Measurements from ENCODE around the gene DPY19L1.

- TF ChIP-seq POLR2A (IDR thresholded peaks at IDR 0.05) (no peak), CTCF (IDR thresholded peaks at IDR 0.05) (no peak)
These were observed 87.9 kb downstream of the DPY19L1 start for GRCh38 chr7:34949361-34949760.
